GM18511 (cell line): Measurements from ENCODE around the gene MRPL1.
A peak's percentile ranks its signal among the peaks of the same experiment; 100 is the strongest.
"Not testable (repeated sequence)": the region's sequence is repeated elsewhere in the genome, so short reads cannot be mapped to it uniquely, and the experiment has no call there.

ENCODE experiments used
- ATAC-seq: cut with Tn5 transposase; IDR thresholded peaks from one replicate; pipeline ENCODE4 v1.9.1; 2021; ENCODE audit warnings: mild to moderate bottlenecking, moderate library complexity; ENCODE audit not compliant: unreplicated experiment

Gene MRPL1

GRCh38 chr4:77911842-77912450, 49.3 kb downstream of the MRPL1 start:
- peak; percentile 87 for ATAC-seq

- no peak for ATAC-seq
Observed at GRCh38 chr4:77913348-77913747, 50.7 kb downstream of the MRPL1 start.

GRCh38 chr4:77917075-77917474, 54.4 kb downstream of the MRPL1 start:
- no peak for ATAC-seq

GRCh38 chr4:77917601-77918000, 55.0 kb downstream of the MRPL1 start:
- ATAC-seq = no peak

- no peak for ATAC-seq
Observed at GRCh38 chr4:77920371-77920770, 57.7 kb downstream of the MRPL1 start.

GRCh38 chr4:77921701-77922100, 59.1 kb downstream of the MRPL1 start:
- ATAC-seq = no peak

DNA sequence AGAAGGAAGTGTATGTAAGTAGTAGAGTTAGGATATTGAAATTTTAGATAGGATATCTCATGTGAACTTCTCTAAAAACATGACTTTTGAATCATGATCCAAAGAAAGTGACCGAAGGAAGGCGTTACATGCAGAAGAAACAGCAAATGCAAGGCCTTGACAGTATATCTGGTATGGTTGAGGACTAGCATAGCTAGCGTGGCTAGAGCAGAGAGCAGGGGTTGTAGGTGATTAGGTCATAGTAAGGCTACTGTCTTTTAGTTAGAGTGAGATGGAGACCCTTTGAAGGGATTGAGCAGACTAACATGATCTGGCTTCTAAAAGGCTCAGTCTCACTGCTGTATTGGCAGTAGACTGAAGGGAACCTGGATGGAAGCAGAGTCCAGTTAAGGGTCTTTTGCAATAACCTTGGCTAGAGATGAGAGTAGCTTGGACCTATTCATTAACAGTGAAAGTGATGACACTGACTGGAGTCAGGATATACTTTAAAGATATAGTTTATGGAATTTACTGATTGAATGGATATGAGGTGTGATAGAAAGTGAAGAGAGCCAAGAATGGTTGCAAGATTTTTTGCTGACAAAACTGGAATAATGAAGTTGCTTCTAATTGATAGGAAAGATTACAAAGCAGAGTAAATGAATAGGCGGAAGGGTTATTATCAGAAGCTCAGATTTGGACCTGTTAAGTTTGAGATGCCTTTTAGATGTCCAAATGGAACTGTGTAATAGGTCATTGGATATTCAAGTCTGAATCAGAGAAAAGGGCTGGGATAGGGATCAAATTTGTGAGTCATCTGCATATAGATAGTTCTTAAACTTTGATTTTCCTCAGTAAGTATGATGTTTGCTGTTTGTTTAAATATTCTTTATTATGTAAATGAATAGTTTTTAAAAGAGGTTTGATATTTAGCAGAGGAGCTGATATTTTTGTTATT, 59.8 kb downstream of the MRPL1 start:
- ATAC-seq = no peak

- ATAC-seq = no peak
Observed at GRCh38 chr4:77927991-77928925, 65.6 kb downstream of the MRPL1 start.

DNA sequence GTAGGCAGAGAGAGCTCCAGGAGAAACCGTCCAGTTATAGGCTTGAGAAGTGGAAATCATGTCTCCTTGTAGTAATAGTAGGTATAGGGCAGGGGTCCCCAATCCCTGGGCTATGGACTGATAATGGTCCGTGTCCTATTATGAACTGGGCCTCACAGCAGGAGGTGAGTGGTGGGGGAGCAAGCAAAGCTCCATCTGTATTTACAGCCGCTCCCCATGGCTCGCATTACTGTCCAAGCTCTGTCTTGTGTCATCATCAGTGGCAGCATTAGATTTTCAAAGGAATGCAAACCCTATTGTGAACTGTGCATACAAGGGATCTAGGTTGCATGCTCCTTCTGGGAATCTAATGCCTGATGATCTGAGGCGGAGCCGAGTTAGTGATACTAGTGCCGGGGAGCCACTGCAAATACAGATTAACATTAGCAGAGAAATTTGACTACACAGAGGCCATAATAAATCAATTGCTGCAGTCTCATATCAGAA, 67.6 kb downstream of the MRPL1 start:
- no peak for ATAC-seq

GRCh38 chr4:77930876-77931275, 68.2 kb downstream of the MRPL1 start:
- no peak for ATAC-seq

- ATAC-seq = no peak
Observed at GRCh38 chr4:77931452-77932135, 69.0 kb downstream of the MRPL1 start.

GRCh38 chr4:77938560-77938959, 75.9 kb downstream of the MRPL1 start:
- ATAC-seq = no peak

- not testable (repeated sequence) for ATAC-seq
Observed at GRCh38 chr4:77945929-77946328, 83.3 kb downstream of the MRPL1 start.

DNA sequence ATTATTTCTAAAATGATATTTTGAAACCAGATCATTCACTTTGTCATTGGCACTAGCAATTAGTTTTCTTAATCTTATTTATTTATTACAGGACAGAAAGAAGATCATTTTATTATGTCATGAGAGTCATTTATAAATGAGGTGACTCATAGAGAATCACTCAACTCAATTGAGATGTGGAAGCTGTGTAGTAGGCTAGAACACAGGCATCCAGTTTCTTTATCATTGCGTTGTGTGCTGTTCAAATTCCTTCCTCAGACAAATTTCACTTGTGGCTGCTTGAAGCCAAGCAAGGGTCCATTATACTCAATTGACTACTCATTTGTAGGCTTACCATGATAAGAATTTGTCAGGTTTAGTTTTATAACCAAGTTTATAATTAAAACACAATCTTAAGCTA, 87.6 kb downstream of the MRPL1 start:
- no peak for ATAC-seq

GRCh38 chr4:77952457-77952856, 89.8 kb downstream of the MRPL1 start:
- ATAC-seq = no peak

DNA sequence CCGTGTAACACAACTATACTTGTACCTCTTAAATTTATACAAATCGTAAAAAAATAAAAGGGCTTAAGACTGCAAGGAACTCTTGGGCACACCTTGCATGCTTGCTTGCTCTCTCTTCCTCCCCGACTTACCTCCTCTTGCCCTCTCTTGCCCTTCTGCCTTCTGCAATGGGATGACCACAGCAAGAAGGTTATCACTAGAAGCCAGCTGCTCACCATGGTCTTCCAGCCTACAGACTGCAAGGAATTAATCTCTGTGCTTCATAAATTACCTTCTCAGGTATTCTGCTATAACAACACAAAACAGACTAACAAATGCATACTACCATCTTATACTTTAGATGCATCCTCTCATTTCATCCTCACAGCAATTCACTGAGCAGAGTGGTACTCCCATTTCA, 92.1 kb downstream of the MRPL1 start:
- no peak for ATAC-seq

DNA sequence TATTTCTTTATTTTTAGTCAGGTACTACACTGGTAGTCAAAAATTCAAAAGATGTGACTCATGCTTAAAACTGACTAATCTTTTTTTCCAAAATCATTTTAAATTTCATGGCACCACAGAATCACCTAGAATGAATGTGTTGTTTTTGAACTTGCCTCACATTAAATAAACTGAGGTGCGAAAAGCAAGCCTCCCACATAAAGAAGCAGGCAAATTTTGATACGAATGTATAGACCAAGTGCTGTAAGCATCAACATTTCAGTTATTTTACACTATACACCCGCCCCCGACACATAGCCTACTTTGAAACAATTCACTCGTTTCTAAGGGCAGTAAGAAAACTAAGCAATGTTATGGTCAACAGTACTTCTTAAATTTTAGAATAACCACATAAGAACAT, 94.3 kb downstream of the MRPL1 start:
- ATAC-seq = no peak

- ATAC-seq = no peak
Observed at GRCh38 chr4:77958897-77959296, 96.3 kb downstream of the MRPL1 start.

DNA sequence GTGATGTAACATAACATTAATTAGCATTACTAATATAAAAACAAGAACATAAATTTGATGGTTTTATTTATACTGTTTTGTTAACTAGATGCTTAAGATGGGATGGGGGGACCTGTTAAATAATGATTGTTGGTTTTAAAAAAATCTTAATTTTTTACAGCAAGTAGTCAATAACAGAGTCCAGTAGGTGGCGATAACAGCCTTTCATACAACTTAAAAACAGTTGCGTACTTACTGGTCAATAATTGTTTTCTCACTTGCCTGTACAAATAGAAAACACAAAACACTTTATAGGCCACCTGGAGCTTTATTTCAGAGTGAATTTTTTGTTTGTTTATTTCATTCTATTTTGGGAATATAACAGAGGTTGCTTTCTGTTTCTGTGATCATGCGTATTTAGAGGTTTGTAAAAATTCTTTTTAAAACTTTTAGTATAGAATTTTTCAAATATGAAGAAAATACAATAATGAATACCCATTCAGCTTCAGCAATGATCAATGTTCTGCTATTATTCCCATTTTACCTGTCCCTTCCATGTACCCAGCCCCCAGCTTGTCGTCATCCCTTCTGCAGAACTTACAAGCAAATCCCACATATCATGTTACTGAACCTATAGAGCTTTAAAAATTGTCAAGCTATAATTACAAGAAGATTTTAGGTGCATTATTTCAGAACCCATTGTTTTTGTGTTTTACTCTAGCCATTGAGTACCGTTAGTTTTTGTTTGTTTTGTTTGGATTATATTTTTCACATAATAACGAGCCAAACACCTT, 97.1 kb downstream of the MRPL1 start:
- ATAC-seq = no peak

GRCh38 chr4:77960367-77960766, 97.7 kb downstream of the MRPL1 start:
- no peak for ATAC-seq
